ENCODE results near the gene NARS2. TPM values are rescaled to one million over a fixed set of nuclear protein-coding genes. Genes with fewer than 3 reads are reported as not detected.

NARS2 gene
- total RNA-seq, 1 donor from 2014 or later: 25.5 TPM

- DNase-seq (ENCODE audit: low read depth): no peak
- TF ChIP-seq CTCF (IDR thresholded peaks at IDR 0.05; ENCODE audit: insufficient read depth, low read length, poor library complexity, severe bottlenecking): no peak
- Histone ChIP-seq H3K36me3 (ENCODE audit: control insufficient read depth, insufficient read depth, low read length) (no peaks in the 10 kb centered on the region), H3K4me3 (ENCODE audit: low read depth, low read length) (no peak overlapping the region), H3K27me3 (ENCODE audit: control insufficient read depth, insufficient read depth, low read length) (no peaks in the 10 kb centered on the region)
These were observed 170.9 kb downstream of the NARS2 start for GRCh38 chr11:78403781-78404180.

- Histone ChIP-seq H3K36me3 (ENCODE audit: control insufficient read depth, insufficient read depth, low read length) (no peaks in the 10 kb centered on the region), H3K27me3 (ENCODE audit: control insufficient read depth, insufficient read depth, low read length) (no peaks in the 10 kb centered on the region), H3K4me3 (ENCODE audit: low read depth, low read length) (no peak overlapping the region)
- no peak for DNase-seq (ENCODE audit: low read depth)
- TF ChIP-seq CTCF (IDR thresholded peaks at IDR 0.05; ENCODE audit: insufficient read depth, low read length, poor library complexity, severe bottlenecking): no peak
These were observed 171.8 kb downstream of the NARS2 start for GRCh38 chr11:78402847-78403246.

- no peak overlapping the region for H3K4me3 ChIP-seq (ENCODE audit: low read depth, low read length)
- no peak for DNase-seq (ENCODE audit: low read depth)
- no peaks in the 10 kb centered on the region for H3K36me3 ChIP-seq (ENCODE audit: control insufficient read depth, insufficient read depth, low read length)
- H3K27me3 ChIP-seq (ENCODE audit: control insufficient read depth, insufficient read depth, low read length): no peaks in the 10 kb centered on the region
- no peak for TF ChIP-seq CTCF (IDR thresholded peaks at IDR 0.05; ENCODE audit: insufficient read depth, low read length, poor library complexity, severe bottlenecking)
These were observed 174.0 kb downstream of the NARS2 start for GRCh38 chr11:78400702-78401101.

- TF ChIP-seq CTCF (IDR thresholded peaks at IDR 0.05; ENCODE audit: insufficient read depth, low read length, poor library complexity, severe bottlenecking): no peak
- H3K36me3 ChIP-seq (ENCODE audit: control insufficient read depth, insufficient read depth, low read length): no peaks in the 10 kb centered on the region
- H3K4me3 ChIP-seq (ENCODE audit: low read depth, low read length): no peak overlapping the region
- DNase-seq (ENCODE audit: low read depth): no peak
- no peaks in the 10 kb centered on the region for H3K27me3 ChIP-seq (ENCODE audit: control insufficient read depth, insufficient read depth, low read length)
These were observed 174.5 kb downstream of the NARS2 start for GRCh38 chr11:78400116-78400515.

GRCh38 chr11:78399136-78399535 is 175.5 kb downstream of the NARS2 start:
- Histone ChIP-seq H3K4me3 (ENCODE audit: low read depth, low read length) (no peak overlapping the region), H3K36me3 (ENCODE audit: control insufficient read depth, insufficient read depth, low read length) (no peaks in the 10 kb centered on the region), H3K27me3 (ENCODE audit: control insufficient read depth, insufficient read depth, low read length) (no peaks in the 10 kb centered on the region)
- no peak for TF ChIP-seq CTCF (IDR thresholded peaks at IDR 0.05; ENCODE audit: insufficient read depth, low read length, poor library complexity, severe bottlenecking)
- DNase-seq (ENCODE audit: low read depth): no peak

GRCh38 chr11:78398715-78399114 is 175.9 kb downstream of the NARS2 start:
- H3K36me3 ChIP-seq (ENCODE audit: control insufficient read depth, insufficient read depth, low read length): no peaks in the 10 kb centered on the region
- no peak for TF ChIP-seq CTCF (IDR thresholded peaks at IDR 0.05; ENCODE audit: insufficient read depth, low read length, poor library complexity, severe bottlenecking)
- no peaks in the 10 kb centered on the region for H3K27me3 ChIP-seq (ENCODE audit: control insufficient read depth, insufficient read depth, low read length)
- H3K4me3 ChIP-seq (ENCODE audit: low read depth, low read length): no peak overlapping the region
- no peak for DNase-seq (ENCODE audit: low read depth)

Data from kidney epithelial cell (primary cell).